Vagina (tissue), 2 donors: Measurements from ENCODE around the gene SCAMP3. TPM values are rescaled to one million over a fixed set of nuclear protein-coding genes. Genes with fewer than 3 reads are reported as not detected.

Experiments used
- DNase-seq, 2 donors: peaks; one replicate each; pipeline ENCODE4 v3.0.0-alpha.2; 2017; ENCODE audit errors: extremely low spot score in 2 of 2
- H3K27ac ChIP-seq: fragments of 200-600 bp; sonication (generic); one replicate; pipeline ENCODE4 v1.5.1; 2019
- H3K27me3 ChIP-seq: fragments of 200-600 bp; sonication (generic); one replicate; pipeline ENCODE4 v1.5.1; 2019
- H3K36me3 ChIP-seq, 2 donors: fragments of 200-600 bp; sonication (generic); one replicate each; pipeline ENCODE4 v1.5.1; 2017 to 2019
- H3K4me1 ChIP-seq: fragments of 200-600 bp; sonication (generic); one replicate; pipeline ENCODE4 v1.5.1; 2019
- H3K4me3 ChIP-seq, 2 donors: fragments of 200-600 bp; sonication (generic); 1 replicate in 1 of 2; 2 replicates in 1 of 2; pipeline ENCODE4 v1.5.1; 2016 to 2019
- H3K9me3 ChIP-seq: fragments of 200-600 bp; sonication (generic); one replicate; pipeline ENCODE4 v1.5.1; 2019
- POLR2A ChIP-seq, 2 donors: fragments of 450-650 bp; IDR thresholded peaks; one replicate each; pipeline ENCODE4 v1.6.1; 2017; ENCODE audit warnings: antibody characterized with exemption in 2 of 2, mild to moderate bottlenecking in 2 of 2, moderate library complexity in 2 of 2
- POLR2AphosphoS5 ChIP-seq, 2 donors: sonication (generic); formaldehyde crosslinking; IDR thresholded peaks; one replicate each; pipeline ENCODE4 v1.9.0; 2017; ENCODE audit warnings: antibody characterized with exemption in 2 of 2, mild to moderate bottlenecking in 2 of 2, low read depth in 1 of 2; ENCODE audit not compliant: insufficient read depth in 1 of 2
- intact Hi-C: fragments of 100-400 bp; cut with DNase I; formaldehyde crosslinking; loops from one replicate; pipeline ENCODE4 v1.15.1; 2023
- total RNA-seq: library from RNA; depleted of rRNA; stranded (reverse); fragments of >200 nt; gene quantifications from one replicate; pipeline ENCODE4 v1.2.3, GENCODE V29; 2016
- TF ChIP-seq, protein P1 (sequence below), 3 experiments: fragments of 450-650 bp in 2 of 3; fragments of 200-600 bp in 1 of 3; sonication (generic) in 1 of 3; IDR thresholded peaks; one replicate each; pipeline ENCODE4 v1.5.1; 2017 to 2019; ENCODE audit warnings: antibody characterized with exemption in 3 of 3, mild to moderate bottlenecking in 2 of 3, moderate library complexity in 2 of 3

SCAMP3 gene
- total RNA-seq, 1 donor from 2014 or later = 44.7 TPM

DNA sequence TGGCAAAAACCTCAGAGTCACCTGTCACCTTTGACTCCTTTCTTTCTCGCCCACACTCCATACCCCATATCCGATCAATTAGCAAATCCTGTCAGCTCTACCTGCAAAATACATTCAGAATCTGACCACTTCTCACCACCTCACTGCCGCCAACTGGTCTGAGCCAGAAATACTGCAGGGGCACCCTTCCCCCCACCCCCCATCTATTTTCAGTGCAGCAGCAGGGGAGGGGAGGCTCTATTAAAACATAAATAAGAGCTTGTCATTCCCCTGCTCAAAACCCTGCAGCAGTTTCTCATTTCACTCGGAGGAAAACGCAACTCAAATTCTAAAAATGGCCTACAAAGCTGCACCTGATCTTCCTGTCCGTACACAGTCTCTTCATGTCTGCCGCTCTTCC, 35.2 kb upstream of the SCAMP3 start:
- H3K36me3 ChIP-seq = no peaks in the 10 kb centered on the region
- H3K27me3 ChIP-seq = no peaks in the 10 kb centered on the region
- H3K9me3 ChIP-seq = no peaks in the 10 kb centered on the region
- H3K4me1 ChIP-seq = peaks cover 15% of the 10 kb centered on the region
- no peak overlapping the region for H3K4me3 ChIP-seq
- DNase-seq = no peak
- TF ChIP-seq POLR2A (IDR thresholded peaks at IDR 0.05) = no peak
- TF ChIP-seq, protein P1, sequence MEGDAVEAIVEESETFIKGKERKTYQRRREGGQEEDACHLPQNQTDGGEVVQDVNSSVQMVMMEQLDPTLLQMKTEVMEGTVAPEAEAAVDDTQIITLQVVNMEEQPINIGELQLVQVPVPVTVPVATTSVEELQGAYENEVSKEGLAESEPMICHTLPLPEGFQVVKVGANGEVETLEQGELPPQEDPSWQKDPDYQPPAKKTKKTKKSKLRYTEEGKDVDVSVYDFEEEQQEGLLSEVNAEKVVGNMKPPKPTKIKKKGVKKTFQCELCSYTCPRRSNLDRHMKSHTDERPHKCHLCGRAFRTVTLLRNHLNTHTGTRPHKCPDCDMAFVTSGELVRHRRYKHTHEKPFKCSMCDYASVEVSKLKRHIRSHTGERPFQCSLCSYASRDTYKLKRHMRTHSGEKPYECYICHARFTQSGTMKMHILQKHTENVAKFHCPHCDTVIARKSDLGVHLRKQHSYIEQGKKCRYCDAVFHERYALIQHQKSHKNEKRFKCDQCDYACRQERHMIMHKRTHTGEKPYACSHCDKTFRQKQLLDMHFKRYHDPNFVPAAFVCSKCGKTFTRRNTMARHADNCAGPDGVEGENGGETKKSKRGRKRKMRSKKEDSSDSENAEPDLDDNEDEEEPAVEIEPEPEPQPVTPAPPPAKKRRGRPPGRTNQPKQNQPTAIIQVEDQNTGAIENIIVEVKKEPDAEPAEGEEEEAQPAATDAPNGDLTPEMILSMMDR (IDR thresholded peaks at IDR 0.05) = no peak
- no peak for TF ChIP-seq POLR2AphosphoS5 (IDR thresholded peaks at IDR 0.05; ENCODE audit: insufficient read depth in 1 of 2, low read depth in 1 of 2)
- intact Hi-C loops = no loop called here
- no peak overlapping the region for H3K27ac ChIP-seq

DNA sequence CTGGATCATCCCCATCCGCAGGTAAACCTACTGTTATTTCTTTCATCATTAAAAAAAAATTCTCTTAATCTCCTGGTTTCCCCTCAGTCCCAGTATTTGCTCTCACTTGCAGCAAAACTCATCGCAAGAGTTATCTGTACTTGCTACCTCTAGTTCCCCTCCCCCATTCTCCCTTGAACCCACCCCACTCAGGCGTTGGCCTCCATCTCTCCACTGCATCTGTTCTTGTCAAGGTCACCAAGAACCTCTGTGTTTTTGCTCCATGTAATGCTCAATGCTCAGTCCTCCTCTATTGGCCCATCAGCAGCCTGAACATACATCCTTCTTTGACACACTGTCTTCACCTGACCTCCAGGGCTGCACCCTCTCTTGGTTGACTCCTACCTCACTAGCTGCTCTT, 34.5 kb upstream of the SCAMP3 start:
- intact Hi-C loops = no loop called here
- Histone ChIP-seq H3K27ac (no peak overlapping the region), H3K27me3 (no peaks in the 10 kb centered on the region), H3K4me1 (peaks cover 15% of the 10 kb centered on the region), H3K36me3 (no peaks in the 10 kb centered on the region), H3K9me3 (no peaks in the 10 kb centered on the region), H3K4me3 (no peak overlapping the region)
- TF ChIP-seq POLR2AphosphoS5 (IDR thresholded peaks at IDR 0.05; ENCODE audit: insufficient read depth in 1 of 2, low read depth in 1 of 2) = no peak
- TF ChIP-seq, protein P1 (IDR thresholded peaks at IDR 0.05) = no peak
- TF ChIP-seq POLR2A (IDR thresholded peaks at IDR 0.05) = no peak
- DNase-seq = no peak

DNA sequence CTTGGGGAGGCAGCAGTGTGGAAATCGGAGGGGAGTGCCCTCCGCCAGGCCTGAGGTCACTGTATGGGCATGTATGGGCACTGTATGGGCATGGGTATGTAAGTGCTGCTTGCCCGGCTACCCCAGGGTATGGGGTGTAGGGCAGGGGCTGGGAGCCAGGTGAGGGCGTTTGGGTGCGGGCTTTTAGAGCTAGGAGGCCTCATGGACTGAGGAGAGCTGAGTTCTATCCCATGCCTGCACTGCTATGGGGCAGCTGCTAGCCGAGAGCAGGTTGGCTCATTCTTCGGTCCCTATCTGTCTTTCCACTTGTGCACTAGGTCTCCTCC, 33.7 kb upstream of the SCAMP3 start:
- DNase-seq = no peak
- intact Hi-C loops = no loop called here
- H3K27ac ChIP-seq = no peak overlapping the region

DNA sequence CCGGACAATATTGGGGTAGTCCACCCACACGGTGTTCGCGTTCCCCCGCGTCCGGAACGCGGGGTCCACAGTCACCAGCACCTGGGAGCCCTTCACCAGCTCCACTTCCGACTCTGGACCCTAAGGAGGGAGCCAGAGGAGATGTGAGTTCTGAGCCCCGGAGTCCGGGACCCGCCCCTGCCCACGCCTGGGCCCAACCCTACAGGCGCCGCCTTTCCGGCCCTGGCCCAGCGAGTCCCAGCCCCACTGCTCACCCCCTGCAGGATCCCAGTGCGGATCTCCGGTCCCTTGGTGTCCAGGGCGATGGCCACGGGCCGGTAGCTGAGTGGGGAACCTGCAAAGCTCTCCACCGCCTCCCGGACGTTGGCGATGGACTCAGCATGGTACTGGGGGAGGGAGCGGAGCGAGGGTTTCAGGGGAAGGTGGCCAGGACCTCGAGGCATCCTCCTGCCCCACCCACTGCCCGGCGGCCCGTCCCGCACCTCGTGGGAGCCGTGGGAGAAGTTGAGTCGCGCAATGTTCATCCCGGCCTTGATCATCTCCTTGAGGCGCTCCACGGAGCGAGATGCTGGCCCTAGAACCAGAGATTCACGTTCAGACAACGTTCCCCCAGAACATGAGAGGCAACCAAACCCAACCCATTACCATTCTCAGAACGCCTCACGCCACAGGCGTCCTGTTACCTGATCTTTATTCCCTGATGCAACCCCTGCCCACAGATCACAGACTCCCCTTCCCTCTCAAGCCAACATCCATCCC, 33.2 kb upstream of the SCAMP3 start:
- Histone ChIP-seq H3K36me3 (no peaks in the 10 kb centered on the region), H3K4me1 (peaks cover 15% of the 10 kb centered on the region), H3K9me3 (no peaks in the 10 kb centered on the region), H3K27ac (no peak overlapping the region), H3K27me3 (no peaks in the 10 kb centered on the region), H3K4me3 (peak overlapping the region in 1 of 2 donors; percentile 25)
- DNase-seq = no peak
- intact Hi-C loops = no loop called here
- TF ChIP-seq, protein P1 (IDR thresholded peaks at IDR 0.05) = no peak
- TF ChIP-seq POLR2A (IDR thresholded peaks at IDR 0.05) (no peak), POLR2AphosphoS5 (IDR thresholded peaks at IDR 0.05; ENCODE audit: insufficient read depth in 1 of 2, low read depth in 1 of 2) (no peak)

More for the DNA sequence above, 33.7 kb upstream of the SCAMP3 start:
- TF ChIP-seq POLR2AphosphoS5 (IDR thresholded peaks at IDR 0.05; ENCODE audit: insufficient read depth in 1 of 2, low read depth in 1 of 2) (no peak), POLR2A (IDR thresholded peaks at IDR 0.05) (no peak)
- TF ChIP-seq, protein P1 (IDR thresholded peaks at IDR 0.05) = no peak
- Histone ChIP-seq H3K27me3 (no peaks in the 10 kb centered on the region), H3K9me3 (no peaks in the 10 kb centered on the region), H3K4me3 (no peak overlapping the region), H3K36me3 (no peaks in the 10 kb centered on the region), H3K4me1 (peaks cover 15% of the 10 kb centered on the region)

DNA sequence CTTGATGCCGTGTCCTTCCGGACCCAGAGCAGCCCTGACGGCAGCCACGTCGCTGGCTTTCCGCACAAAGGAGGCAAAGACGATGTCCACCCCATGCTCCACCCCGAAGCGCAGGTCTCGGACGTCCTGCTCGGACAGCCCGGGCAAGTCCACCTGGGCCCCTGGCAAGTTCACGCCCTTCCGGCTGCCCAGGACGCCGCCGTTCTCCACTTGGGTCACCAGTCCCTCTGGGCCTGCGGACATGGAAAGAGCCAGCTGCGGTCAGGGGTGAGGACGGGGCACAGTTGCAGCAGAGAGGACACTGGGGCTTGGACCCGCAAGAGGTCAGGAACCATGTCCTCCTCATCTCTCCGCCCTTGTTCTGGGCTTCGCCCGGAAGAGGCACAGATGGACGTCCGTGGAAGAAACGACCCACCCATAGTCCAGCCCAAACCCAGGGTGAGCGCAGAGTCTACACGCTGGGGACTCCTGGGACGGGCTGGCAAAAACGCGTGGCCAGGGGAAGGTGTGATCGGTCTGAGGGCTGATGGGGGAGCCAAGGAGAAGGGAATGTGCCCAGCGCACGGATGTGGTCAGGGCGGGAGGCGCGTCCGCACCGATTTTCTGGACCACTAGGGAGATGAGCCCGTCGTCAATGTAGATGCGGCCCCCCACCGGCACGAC, 32.5 kb upstream of the SCAMP3 start:
- H3K9me3 ChIP-seq = no peaks in the 10 kb centered on the region
- H3K4me3 ChIP-seq = peak overlapping the region in 1 of 2 donors; percentile 25
- DNase-seq = no peak
- TF ChIP-seq POLR2A (IDR thresholded peaks at IDR 0.05) (no peak), POLR2AphosphoS5 (IDR thresholded peaks at IDR 0.05; ENCODE audit: insufficient read depth in 1 of 2, low read depth in 1 of 2) (no peak)
- TF ChIP-seq, protein P1 (IDR thresholded peaks at IDR 0.05) = no peak
- H3K4me1 ChIP-seq = peaks cover 15% of the 10 kb centered on the region
- H3K27me3 ChIP-seq = no peaks in the 10 kb centered on the region
- H3K27ac ChIP-seq = no peak overlapping the region
- H3K36me3 ChIP-seq = no peaks in the 10 kb centered on the region
- intact Hi-C loops = no loop called here
